DMS79 (cell line): ENCODE data around the gene PAK6.

Source experiments
- DNase-seq: peaks from one replicate; lab custom pipeline; 2025; lab: John Stamatoyannopoulos, UW

PAK6 gene

GRCh38 chr15:40293006-40293405 is 54.1 kb downstream of the PAK6 start:
- DNase-seq = no peak

GRCh38 chr15:40293905-40294895 is 55.3 kb downstream of the PAK6 start:
- no peak for DNase-seq

- no peak for DNase-seq
Measured at GRCh38 chr15:40295297-40295696, 56.4 kb downstream of the PAK6 start.

GRCh38 chr15:40295877-40296560 is 57.2 kb downstream of the PAK6 start:
- no peak for DNase-seq

DNA sequence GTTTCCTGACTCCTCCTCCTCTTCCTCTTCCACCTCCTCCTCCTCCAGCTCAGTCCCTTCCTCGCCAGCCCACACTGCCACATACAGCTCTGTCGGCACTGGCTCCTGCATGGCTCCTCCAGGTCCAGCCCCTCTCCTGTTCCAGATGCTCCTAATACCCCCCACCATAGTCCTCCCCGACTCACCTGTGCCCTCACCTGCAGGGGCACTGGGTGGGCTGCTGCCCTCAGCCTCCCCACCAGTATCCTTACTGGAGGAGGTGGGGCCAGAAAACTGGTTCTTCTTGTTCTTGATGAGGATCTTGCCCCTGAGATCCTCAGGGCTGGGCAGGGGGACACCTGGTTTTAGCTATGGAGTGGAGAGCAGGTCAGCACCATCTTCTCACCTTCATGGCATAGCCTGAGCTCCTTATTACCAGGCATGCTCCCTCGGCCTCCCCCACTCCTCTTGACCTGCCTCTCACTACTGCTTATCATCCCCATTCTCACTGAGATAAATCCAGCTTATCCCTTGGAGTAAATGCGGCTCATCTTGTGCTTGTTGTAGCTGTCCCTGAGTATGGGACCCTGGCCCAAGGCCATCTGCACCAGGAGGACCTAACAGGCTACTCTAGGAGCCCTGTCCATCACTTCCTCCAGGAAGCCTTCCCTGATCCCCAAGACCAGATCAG is 57.8 kb downstream of the PAK6 start:
- DNase-seq = no peak

- DNase-seq = no peak
Measured at GRCh38 chr15:40297356-40297755, 58.5 kb downstream of the PAK6 start.

DNA sequence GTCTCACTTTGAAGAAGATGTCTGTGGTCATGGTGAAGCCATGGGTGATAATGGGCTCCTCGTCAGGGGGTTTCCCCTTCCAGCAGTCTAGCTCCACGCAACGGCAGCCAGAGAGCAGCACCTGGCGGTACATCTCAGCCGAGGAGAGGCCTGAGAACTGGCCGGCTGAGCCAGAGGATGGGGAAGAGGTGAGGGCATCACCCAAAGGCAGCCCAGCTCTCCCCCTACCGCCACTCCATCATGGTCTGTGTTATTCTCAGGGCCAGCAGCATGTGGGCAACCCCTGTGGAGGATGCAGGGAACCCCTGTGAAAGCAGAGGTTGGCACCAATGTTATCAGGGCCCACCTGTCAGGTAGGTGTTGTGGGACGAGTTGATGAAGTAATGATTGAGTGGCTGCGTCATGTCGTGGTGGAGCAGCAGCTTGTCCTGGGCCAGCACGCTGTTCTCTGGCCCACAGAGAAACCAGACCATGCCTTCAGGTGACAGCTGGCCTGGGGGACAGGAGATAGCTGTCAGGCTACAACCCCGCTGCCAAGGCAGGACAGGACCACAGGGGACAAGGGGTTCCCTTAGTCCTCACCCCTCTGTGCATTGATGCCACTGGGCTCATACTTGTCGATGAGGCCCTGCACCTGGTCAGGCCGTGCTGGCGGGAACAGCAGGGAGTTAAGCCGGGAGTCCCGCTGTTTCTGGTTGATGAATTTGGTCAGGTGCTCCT is 59.5 kb downstream of the PAK6 start:
- DNase-seq = no peak

DNA sequence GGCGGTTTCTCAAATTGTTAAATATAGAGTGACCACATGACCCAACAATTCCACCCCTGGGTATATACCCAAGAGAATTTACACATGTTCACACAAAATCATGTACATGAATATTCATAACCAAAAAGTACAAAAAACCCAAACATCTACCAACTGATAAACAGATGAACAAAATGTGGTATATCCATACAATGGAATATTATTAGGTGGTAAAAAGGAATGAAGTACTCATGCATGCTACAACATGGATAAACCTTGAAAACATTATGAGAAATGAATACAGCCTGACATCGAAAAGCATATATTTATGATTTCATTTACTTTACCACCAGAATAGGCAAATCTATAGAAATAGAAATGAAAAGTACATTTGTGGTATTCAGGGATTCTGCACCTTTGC is 61.5 kb downstream of the PAK6 start:
- no peak for DNase-seq

DNA sequence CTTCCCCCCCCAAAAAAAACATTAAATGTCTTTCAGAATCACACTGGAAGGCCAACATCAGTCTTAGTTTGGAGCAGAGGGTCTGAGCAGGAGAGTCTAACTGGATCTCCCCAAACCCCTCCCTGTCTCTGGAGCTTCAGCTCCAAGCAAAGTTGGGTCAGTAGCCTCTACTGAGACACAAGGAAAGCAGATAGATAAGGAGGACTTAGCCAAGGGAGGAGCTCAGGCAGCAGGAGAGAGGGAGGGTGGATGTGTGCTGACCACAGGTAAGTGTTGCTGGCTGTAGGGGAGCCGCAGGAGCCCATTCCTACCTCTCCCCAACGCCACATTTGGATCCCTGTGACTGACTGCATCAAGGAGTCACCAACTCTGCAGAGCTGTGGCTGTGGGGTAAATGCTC is 61.9 kb downstream of the PAK6 start:
- DNase-seq = no peak

DNA sequence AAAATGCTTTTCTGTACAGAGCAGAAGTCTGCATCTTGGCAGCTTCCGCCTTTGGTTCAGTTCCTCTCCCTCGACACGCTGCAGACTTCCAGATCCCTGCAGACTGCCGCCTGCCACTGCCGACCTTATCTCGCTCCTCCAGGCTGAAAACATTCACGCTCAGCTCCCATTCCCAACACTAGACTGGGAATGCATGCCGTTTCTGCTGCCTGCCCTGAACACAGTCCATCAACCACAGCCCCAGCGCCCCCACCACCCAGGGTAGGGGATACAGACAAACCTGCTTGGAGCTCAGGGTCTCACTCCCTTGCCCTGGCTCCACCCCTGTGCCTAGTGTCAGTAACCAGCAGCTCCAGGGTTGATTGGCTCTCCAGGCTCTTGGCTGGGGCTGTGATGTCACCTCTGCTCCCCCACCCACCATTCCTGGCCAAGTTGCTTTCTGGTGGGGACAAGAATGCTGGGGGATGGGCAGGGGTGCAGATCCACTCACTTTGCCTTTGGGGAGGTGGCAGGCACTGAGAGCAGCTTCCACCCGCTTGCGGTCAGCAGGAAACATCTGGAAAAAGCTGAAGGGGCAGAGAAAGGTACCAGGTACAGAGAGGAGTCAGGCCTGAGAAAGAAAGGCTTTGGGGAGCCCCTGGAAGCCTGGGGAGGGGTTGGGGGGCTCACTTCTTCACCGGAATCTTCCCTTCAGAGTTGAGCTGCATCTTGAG is 62.8 kb downstream of the PAK6 start:
- DNase-seq = no peak

DNA sequence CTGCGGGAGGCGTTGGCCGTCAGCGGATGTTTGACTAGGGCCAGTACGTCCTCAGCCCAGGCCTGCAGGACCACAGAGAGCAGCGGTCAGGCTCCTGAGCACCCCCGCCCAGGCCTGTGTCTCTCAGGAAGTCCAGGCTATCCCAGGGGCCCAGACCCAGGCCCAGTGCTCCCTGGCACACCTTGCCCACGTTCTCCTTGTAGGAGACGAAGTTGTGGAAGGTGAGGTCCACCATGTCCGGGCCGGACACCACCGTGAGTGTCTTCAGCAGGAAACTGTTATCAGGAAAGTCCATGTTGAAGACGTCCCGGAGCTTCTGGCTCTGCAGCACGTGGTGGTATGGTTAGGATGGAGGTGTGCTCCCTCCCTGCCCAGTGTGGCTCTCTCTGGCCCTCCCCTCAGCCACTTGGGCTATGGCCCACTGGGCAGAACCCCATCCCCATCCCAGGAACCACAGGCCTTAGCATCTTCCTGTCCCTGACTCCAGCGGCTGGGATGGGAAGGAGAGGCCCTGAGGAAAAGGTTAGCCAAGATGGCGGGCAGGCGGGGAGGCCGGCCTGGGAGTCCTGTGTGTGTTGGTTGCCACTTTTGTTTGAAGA is 63.5 kb downstream of the PAK6 start:
- no peak for DNase-seq

GRCh38 chr15:40302981-40303380 is 64.1 kb downstream of the PAK6 start:
- DNase-seq = no peak

DNA sequence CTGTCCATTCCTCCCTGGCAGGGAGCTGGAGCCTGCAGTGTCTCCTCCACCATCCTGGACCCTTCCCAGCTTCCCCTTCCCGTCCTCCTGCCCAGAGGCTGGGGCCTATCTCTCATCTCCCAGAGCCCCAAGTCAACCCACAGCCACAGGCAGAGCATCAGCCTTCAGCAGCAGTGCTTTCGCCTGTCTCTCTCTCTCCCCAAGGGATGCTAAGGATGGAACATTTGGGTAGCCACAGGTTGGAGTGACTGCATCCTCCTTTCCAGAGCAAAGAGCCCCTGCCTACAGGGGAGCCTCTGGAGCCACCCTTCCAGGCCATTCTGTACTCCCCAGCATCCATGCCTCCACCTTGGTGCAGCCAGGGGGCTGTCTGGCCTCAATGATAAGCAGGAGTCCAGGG is 64.7 kb downstream of the PAK6 start:
- DNase-seq = no peak

GRCh38 chr15:40305281-40305680 is 66.4 kb downstream of the PAK6 start:
- DNase-seq = no peak

GRCh38 chr15:40306371-40306770 is 67.5 kb downstream of the PAK6 start:
- DNase-seq = no peak

GRCh38 chr15:40306908-40307307 is 68.0 kb downstream of the PAK6 start:
- no peak for DNase-seq

- no peak for DNase-seq
Measured at GRCh38 chr15:40307421-40308211, 68.8 kb downstream of the PAK6 start, which contains the start of gene PLCB2. Gene PLCB2, minus strand, starts transcription at chr15:40307935. Its CDS starts 263 bp downstream, at chr15:40307672.

DNA sequence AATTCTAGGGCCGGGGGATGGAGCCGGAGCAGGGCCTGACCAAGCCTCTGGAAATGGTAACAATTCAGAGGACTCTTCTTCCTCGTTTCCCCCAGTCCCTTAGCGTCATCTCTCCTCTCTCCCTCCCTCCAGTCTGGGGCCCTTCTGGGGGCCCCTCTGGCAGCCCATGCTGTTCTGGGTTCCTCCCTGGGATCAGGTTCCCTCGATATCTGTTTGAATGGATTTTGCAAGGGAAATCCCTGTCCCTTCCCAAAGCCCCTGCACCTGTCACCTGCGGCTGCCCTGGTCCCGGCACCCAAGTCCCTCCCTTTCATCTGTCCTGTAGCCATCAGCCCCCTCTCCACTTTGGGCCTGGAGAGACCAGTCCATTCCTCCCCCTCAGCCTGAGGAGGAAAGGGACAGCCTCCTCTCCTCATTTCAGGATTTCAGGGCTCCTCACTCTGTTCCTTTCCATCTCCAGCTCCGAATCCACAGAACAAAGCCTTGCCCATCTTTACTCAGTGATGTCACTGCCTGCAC is 70.5 kb downstream of the PAK6 start:
- no peak for DNase-seq

DNA sequence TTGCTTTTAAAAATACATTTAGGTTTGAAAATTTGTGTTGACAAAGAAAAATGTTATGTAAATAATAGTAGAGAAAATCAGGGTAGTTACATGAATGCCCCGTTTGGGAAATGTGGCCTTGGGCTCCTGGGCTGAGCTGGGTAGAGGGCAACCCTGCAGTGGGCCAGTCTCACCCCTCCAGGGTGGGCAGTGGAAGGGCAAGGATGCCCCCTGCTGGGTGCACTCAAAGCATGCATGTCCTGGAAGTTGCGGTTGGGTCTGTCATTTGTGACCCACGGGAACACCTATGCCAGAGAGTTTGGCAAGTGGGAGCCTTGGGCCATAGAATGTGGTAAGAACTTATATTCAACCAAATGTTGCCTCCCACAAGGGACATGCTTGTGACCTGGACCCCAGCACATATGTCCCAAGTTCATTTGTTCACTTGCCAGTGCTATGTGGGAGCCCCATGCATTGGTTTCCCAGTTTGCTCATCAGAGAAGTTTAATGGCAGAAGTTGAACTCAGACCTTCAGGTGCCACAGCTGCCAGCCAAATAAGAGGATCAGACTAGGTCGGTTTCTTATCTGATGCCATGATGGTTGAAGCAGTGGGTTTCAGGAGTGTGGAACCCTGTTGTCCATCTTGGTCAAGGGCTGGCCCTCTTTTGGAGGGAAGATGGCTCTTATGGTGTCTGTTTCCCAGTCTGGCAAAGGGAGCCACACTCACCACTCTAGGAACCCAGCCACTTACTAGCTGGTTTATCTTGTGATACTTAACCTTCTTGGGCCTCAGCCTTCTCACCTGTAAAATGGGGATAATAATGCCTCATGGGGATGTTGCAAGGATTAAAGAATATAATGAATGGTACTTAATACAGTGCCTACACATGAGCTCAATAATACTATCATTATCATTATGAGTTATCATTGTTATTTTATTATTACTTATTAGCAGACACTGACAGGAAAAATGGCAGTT is 71.4 kb downstream of the PAK6 start:
- no peak for DNase-seq
